Measurements from ENCODE around the gene SLC15A2. TPM values are rescaled to one million over a fixed set of nuclear protein-coding genes. Genes with fewer than 3 reads are reported as not detected.
A peak's percentile ranks its signal among the peaks of the same experiment; 100 is the strongest.

Gene SLC15A2
- total RNA-seq, 2 donors from 2014 or later: 5.0 to 8.3 TPM

GRCh38 chr3:121961283-121961682 lies 67.1 kb downstream of the SLC15A2 start:
- Mint-ChIP-seq H3K36me3 (peaks cover 4 to 6% of the 10 kb centered on the region in 2 donors), H3K9me3 (peaks cover 6 to 15% of the 10 kb centered on the region in 2 donors), H3K27ac (no peak overlapping the region)
- no peak for DNase-seq (ENCODE audit: low spot score in 2 of 2)
- no peak for ATAC-seq

GRCh38 chr3:121962443-121962842 lies 68.2 kb downstream of the SLC15A2 start:
- DNase-seq (ENCODE audit: low spot score in 2 of 2): no peak
- H3K9me3 Mint-ChIP-seq: peaks cover 6 to 12% of the 10 kb centered on the region in 2 donors
- ATAC-seq: no peak
- H3K36me3 Mint-ChIP-seq: peaks cover 4 to 6% of the 10 kb centered on the region in 2 donors
- no peak overlapping the region for H3K27ac Mint-ChIP-seq

GRCh38 chr3:121963608-121964007 lies 69.4 kb downstream of the SLC15A2 start:
- Mint-ChIP-seq H3K9me3 (peaks cover 6 to 12% of the 10 kb centered on the region in 2 donors), H3K36me3 (peaks cover 0 to 4% of the 10 kb centered on the region in 2 donors)
- ATAC-seq: no peak

GRCh38 chr3:121969631-121970030 lies 75.4 kb downstream of the SLC15A2 start:
- DNase-seq (ENCODE audit: low spot score in 2 of 2) (no peak), ATAC-seq (no peak)
- no peaks in the 10 kb centered on the region for H3K36me3 Mint-ChIP-seq
- H3K27ac Mint-ChIP-seq: no peak overlapping the region
- peaks cover 6 to 7% of the 10 kb centered on the region in 2 donors for H3K9me3 Mint-ChIP-seq

More at GRCh38 chr3:121963608-121964007, 69.4 kb downstream of the SLC15A2 start:
- no peak overlapping the region for H3K27ac Mint-ChIP-seq
- DNase-seq (ENCODE audit: low spot score in 2 of 2): no peak

GRCh38 chr3:121970047-121970446 lies 75.8 kb downstream of the SLC15A2 start:
- H3K27ac Mint-ChIP-seq: no peak overlapping the region
- ATAC-seq: no peak
- no peak for DNase-seq (ENCODE audit: low spot score in 2 of 2)
- no peaks in the 10 kb centered on the region for H3K36me3 Mint-ChIP-seq
- H3K9me3 Mint-ChIP-seq: peaks cover 6 to 7% of the 10 kb centered on the region in 2 donors

GRCh38 chr3:121974601-121975111 lies 80.5 kb downstream of the SLC15A2 start:
- DNase-seq (ENCODE audit: low spot score in 2 of 2) (no peak), ATAC-seq (no peak)
- Mint-ChIP-seq H3K9me3 (no peaks in the 10 kb centered on the region), H3K27ac (no peak overlapping the region), H3K36me3 (no peaks in the 10 kb centered on the region)

GRCh38 chr3:121975702-121976302 lies 81.6 kb downstream of the SLC15A2 start:
- Mint-ChIP-seq H3K27ac (no peak overlapping the region), H3K9me3 (no peaks in the 10 kb centered on the region), H3K36me3 (no peaks in the 10 kb centered on the region)
- DNase-seq (ENCODE audit: low spot score in 2 of 2) (no peak), ATAC-seq (no peak)

- no peaks in the 10 kb centered on the region for H3K36me3 Mint-ChIP-seq
- DNase-seq (ENCODE audit: low spot score in 2 of 2) (no peak), ATAC-seq (no peak)
- no peak overlapping the region for H3K27ac Mint-ChIP-seq
- no peaks in the 10 kb centered on the region for H3K9me3 Mint-ChIP-seq
These were observed 82.5 kb downstream of the SLC15A2 start for GRCh38 chr3:121976727-121977126.

GRCh38 chr3:121979246-121979645 lies 85.0 kb downstream of the SLC15A2 start:
- H3K9me3 Mint-ChIP-seq: peaks cover under 1 to 11% of the 10 kb centered on the region in 2 donors
- H3K36me3 Mint-ChIP-seq: peaks cover 2 to 14% of the 10 kb centered on the region in 2 donors
- no peak for ATAC-seq
- no peak overlapping the region for H3K27ac Mint-ChIP-seq
- no peak for DNase-seq (ENCODE audit: low spot score in 2 of 2)

- peaks cover 6 to 19% of the 10 kb centered on the region in 2 donors for H3K36me3 Mint-ChIP-seq
These were observed 85.7 kb downstream of the SLC15A2 start for GRCh38 chr3:121979734-121980449.

GRCh38 chr3:121980450-121980796 lies 86.2 kb downstream of the SLC15A2 start:
- Mint-ChIP-seq H3K27ac (no peak overlapping the region), H3K36me3 (peaks cover 6 to 19% of the 10 kb centered on the region in 2 donors), H3K9me3 (peaks cover 8 to 20% of the 10 kb centered on the region in 2 donors)
- no peak for ATAC-seq
- no peak for DNase-seq (ENCODE audit: low spot score in 2 of 2)

More at GRCh38 chr3:121979734-121980449, 85.7 kb downstream of the SLC15A2 start:
- no peak for DNase-seq (ENCODE audit: low spot score in 2 of 2)
- no peak for ATAC-seq
- Mint-ChIP-seq H3K27ac (no peak overlapping the region), H3K9me3 (peaks cover 4 to 15% of the 10 kb centered on the region in 2 donors)

- Mint-ChIP-seq H3K9me3 (peaks cover 8 to 20% of the 10 kb centered on the region in 2 donors), H3K27ac (no peak overlapping the region), H3K36me3 (peaks cover 6 to 19% of the 10 kb centered on the region in 2 donors)
- ATAC-seq (no peak), DNase-seq (ENCODE audit: low spot score in 2 of 2) (no peak)
These were observed 87.3 kb downstream of the SLC15A2 start for GRCh38 chr3:121981473-121981872.

- DNase-seq (ENCODE audit: low spot score in 2 of 2): no peak
- H3K9me3 Mint-ChIP-seq: peaks cover 8 to 20% of the 10 kb centered on the region in 2 donors
These were observed 91.6 kb downstream of the SLC15A2 start for GRCh38 chr3:121985846-121986245.

GRCh38 chr3:121988146-121988545 lies 93.9 kb downstream of the SLC15A2 start:
- H3K36me3 Mint-ChIP-seq: peaks cover 6 to 16% of the 10 kb centered on the region in 2 donors
- ATAC-seq (peak; percentile 45 to 94), DNase-seq (ENCODE audit: low spot score in 2 of 2) (no peak)
- peaks cover 8 to 19% of the 10 kb centered on the region in 2 donors for H3K9me3 Mint-ChIP-seq
- H3K27ac Mint-ChIP-seq: no peak overlapping the region

More at GRCh38 chr3:121985846-121986245, 91.6 kb downstream of the SLC15A2 start:
- Mint-ChIP-seq H3K27ac (no peak overlapping the region), H3K36me3 (peaks cover 6 to 19% of the 10 kb centered on the region in 2 donors)
- no peak for ATAC-seq

GRCh38 chr3:121989943-121990342 lies 95.7 kb downstream of the SLC15A2 start:
- peaks cover 4 to 5% of the 10 kb centered on the region in 2 donors for H3K9me3 Mint-ChIP-seq
- no peaks in the 10 kb centered on the region for H3K36me3 Mint-ChIP-seq
- ATAC-seq (no peak), DNase-seq (ENCODE audit: low spot score in 2 of 2) (no peak)
- H3K27ac Mint-ChIP-seq: no peak overlapping the region

- Mint-ChIP-seq H3K9me3 (no peaks in the 10 kb centered on the region), H3K36me3 (no peaks in the 10 kb centered on the region), H3K27ac (no peak overlapping the region)
- ATAC-seq (no peak), DNase-seq (ENCODE audit: low spot score in 2 of 2) (no peak)
These were observed 98.7 kb downstream of the SLC15A2 start for GRCh38 chr3:121992601-121993560.
